Measurements from ENCODE around the gene EPO.

- no peak for TF ChIP-seq CTCF (IDR thresholded peaks at IDR 0.05)
- TF ChIP-seq EZH2phosphoT487 (IDR thresholded peaks at IDR 0.05), result no peak
- TF ChIP-seq EZH2 (IDR thresholded peaks at IDR 0.05), result no peak
Measured at GRCh38 chr7:100731937-100732636, 11.8 kb downstream of the EPO start.

Measured in neural progenitor cell (in vitro differentiated cells).